SU-DHL-6 (cell line): ENCODE results near the gene FSD1.

Source experiments
- EZH2phosphoT487 ChIP-seq: fragments of 200-600 bp; sonication (generic), shearing (Covaris generic); conservative IDR thresholded peaks from 2 replicates; pipeline ENCODE4 v1.6.1; 2018; ENCODE audit warnings: mild to moderate bottlenecking, antibody characterized with exemption, low read length, moderate library complexity, mixed read lengths
- TF ChIP-seq, protein P1 (sequence below): fragments of 200-600 bp; sonication (generic); IDR thresholded peaks from one replicate; pipeline ENCODE4 v1.5.1; 2017; ENCODE audit warnings: antibody characterized with exemption, mild to moderate bottlenecking, low read length, moderate library complexity; ENCODE audit not compliant: insufficient read depth, poor library complexity, severe bottlenecking

DNA sequence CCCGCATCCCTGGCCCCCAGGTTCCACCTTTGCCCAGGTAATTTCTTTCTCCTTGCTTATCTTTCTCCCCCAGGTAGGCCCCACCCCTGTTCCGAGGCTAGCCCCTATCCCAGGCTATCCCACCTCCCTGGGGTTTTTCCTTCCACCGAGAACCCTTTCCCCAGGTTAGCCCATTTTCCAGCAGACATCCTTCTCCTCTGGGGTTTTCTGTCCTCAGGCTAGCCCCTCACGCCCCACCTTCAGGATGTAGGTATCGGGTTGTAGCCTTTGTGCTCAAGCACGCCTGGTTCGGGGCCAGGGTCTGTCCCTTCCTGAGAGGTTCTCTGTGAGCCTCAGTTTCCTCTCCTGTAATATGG lies 837 bp downstream of the FSD1 start:
- TF ChIP-seq, protein P1, sequence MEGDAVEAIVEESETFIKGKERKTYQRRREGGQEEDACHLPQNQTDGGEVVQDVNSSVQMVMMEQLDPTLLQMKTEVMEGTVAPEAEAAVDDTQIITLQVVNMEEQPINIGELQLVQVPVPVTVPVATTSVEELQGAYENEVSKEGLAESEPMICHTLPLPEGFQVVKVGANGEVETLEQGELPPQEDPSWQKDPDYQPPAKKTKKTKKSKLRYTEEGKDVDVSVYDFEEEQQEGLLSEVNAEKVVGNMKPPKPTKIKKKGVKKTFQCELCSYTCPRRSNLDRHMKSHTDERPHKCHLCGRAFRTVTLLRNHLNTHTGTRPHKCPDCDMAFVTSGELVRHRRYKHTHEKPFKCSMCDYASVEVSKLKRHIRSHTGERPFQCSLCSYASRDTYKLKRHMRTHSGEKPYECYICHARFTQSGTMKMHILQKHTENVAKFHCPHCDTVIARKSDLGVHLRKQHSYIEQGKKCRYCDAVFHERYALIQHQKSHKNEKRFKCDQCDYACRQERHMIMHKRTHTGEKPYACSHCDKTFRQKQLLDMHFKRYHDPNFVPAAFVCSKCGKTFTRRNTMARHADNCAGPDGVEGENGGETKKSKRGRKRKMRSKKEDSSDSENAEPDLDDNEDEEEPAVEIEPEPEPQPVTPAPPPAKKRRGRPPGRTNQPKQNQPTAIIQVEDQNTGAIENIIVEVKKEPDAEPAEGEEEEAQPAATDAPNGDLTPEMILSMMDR: no peak
- no peak for TF ChIP-seq EZH2phosphoT487
